Measurements from ENCODE around the gene PLVAP.

DNA sequence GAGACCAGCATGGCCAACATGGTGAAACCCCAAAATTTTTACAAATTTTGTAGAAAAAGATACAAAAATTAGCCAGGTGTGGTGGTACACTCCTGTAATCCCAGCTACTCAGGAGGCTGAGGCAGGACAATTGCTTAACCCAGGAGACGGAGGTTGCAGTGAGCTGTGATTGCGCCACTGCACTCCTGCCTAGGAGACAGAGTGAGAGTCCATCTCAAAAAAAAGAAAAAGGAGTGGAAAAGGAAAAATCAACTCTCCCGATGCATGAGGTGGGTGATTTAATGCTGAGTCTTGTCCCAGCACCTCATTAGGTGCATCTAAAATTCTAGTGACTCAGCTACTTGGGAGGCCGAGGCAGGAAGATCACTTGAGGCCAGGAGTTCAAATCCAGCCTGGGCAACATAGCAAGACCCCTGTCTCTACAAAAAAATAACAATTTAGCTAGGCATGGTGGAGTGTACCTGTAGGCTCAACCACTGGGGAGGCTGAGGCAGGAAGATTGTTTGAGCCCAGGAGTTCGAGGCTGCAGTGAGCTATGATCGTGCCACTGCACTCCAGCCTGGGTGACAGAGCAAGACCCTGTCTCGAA lies 20.0 kb downstream of the PLVAP start:
- TF ChIP-seq, protein P1, sequence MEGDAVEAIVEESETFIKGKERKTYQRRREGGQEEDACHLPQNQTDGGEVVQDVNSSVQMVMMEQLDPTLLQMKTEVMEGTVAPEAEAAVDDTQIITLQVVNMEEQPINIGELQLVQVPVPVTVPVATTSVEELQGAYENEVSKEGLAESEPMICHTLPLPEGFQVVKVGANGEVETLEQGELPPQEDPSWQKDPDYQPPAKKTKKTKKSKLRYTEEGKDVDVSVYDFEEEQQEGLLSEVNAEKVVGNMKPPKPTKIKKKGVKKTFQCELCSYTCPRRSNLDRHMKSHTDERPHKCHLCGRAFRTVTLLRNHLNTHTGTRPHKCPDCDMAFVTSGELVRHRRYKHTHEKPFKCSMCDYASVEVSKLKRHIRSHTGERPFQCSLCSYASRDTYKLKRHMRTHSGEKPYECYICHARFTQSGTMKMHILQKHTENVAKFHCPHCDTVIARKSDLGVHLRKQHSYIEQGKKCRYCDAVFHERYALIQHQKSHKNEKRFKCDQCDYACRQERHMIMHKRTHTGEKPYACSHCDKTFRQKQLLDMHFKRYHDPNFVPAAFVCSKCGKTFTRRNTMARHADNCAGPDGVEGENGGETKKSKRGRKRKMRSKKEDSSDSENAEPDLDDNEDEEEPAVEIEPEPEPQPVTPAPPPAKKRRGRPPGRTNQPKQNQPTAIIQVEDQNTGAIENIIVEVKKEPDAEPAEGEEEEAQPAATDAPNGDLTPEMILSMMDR (conservative IDR thresholded peaks at IDR 0.05; ENCODE audit: low read depth in 2 of 2) = no peak
- TF ChIP-seq REST (IDR thresholded peaks at IDR 0.05; ENCODE audit: unreplicated experiment) (no peak), EZH2phosphoT487 (IDR thresholded peaks at IDR 0.05; ENCODE audit: unreplicated experiment) (no peak), POLR2AphosphoS5 (IDR thresholded peaks at IDR 0.05; ENCODE audit: low read depth) (no peak), ZNF331 (CRISPR knock-in tag; IDR thresholded peaks at IDR 0.05; ENCODE audit: low read depth) (no peak), EZH2 (IDR thresholded peaks at IDR 0.05; ENCODE audit: low read depth, unreplicated experiment) (no peak), NANOG (IDR thresholded peaks at IDR 0.05; ENCODE audit: borderline replicate concordance) (no peak), CREB1 (CRISPR knock-in tag; IDR thresholded peaks at IDR 0.05; ENCODE audit: low read depth) (no peak), ZNF114 (CRISPR knock-in tag; IDR thresholded peaks at IDR 0.05) (no peak), STAT1 (IDR thresholded peaks at IDR 0.05; ENCODE audit: unreplicated experiment) (no peak)
